ENCODE results near the gene SLTM. TPM values are rescaled to one million over a fixed set of nuclear protein-coding genes. Genes with fewer than 3 reads are reported as not detected.
"Not testable (repeated sequence)": the region's sequence is repeated elsewhere in the genome, so short reads cannot be mapped to it uniquely, and the experiment has no call there.

SLTM gene
- polyA plus RNA-seq, 6 donors from 2014 or later: 42.5 to 100.0 (median 65.9) TPM

DNA sequence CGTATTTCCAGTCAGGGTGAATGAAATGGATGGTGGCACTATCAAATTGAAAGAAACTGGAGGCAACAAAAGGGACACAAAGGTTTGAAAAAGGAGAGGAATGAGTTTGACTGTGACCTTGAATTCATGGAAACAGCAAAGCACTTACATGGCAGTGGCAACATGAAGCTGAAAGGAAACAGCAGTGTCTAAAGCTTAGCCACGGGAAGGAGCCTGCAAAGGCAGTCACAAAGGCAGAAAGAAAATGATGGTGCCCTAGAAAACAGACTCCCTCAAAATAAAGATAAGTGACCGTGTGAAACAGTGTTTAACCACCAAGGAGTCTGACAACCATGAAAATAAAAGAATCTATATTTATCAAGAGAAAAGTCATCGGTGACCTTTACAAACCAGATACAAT lies 51.2 kb downstream of the SLTM start:
- peak overlapping the region in 1 of 8 donors; percentile 69 for H3K4me3 Mint-ChIP-seq
- H3K36me3 Mint-ChIP-seq: peaks cover 40 to 47% of the 10 kb centered on the region in 2 donors
- H3K9me3 Mint-ChIP-seq: no peaks in the 10 kb centered on the region
- DNase-seq: no peak
- peak overlapping the region in 4 of 6 donors; percentile 7 to 42 (median 18) for H3K27ac Mint-ChIP-seq
- H3K4me1 Mint-ChIP-seq: peaks cover 0 to 3% (median 0%) of the 10 kb centered on the region in 3 donors
- no peaks in the 10 kb centered on the region for H3K27me3 Mint-ChIP-seq
- ATAC-seq (ENCODE audit: low read depth in 2 of 2): no peak

DNA sequence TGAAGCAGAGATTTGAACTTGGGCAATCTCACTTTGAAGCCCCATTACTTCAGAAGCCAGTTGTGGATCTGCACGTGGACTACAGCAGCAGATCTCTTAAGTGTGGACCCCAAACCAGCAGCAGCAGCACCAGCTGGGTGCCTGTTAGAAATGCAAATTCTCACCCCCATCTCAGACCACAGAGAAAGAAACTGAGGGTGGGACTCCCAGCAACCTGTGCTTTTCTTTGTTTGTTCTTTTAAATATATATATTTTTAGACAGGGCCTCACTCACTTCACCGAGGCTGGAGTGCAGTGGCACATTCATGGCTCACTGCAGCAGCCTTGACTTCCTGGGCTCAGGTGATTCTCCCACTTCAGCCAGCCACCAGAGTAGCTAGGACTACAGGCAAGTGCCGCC lies 53.2 kb downstream of the SLTM start:
- H3K4me3 Mint-ChIP-seq: no peak overlapping the region
- peaks cover 0 to 3% (median 0%) of the 10 kb centered on the region in 3 donors for H3K4me1 Mint-ChIP-seq
- no peaks in the 10 kb centered on the region for H3K27me3 Mint-ChIP-seq
- DNase-seq: no peak
- H3K36me3 Mint-ChIP-seq: peaks cover 35 to 38% of the 10 kb centered on the region in 2 donors
- H3K27ac Mint-ChIP-seq: peak overlapping the region in 1 of 6 donors; percentile 16
- no peaks in the 10 kb centered on the region for H3K9me3 Mint-ChIP-seq
- ATAC-seq (ENCODE audit: low read depth in 2 of 2): no peak

DNA sequence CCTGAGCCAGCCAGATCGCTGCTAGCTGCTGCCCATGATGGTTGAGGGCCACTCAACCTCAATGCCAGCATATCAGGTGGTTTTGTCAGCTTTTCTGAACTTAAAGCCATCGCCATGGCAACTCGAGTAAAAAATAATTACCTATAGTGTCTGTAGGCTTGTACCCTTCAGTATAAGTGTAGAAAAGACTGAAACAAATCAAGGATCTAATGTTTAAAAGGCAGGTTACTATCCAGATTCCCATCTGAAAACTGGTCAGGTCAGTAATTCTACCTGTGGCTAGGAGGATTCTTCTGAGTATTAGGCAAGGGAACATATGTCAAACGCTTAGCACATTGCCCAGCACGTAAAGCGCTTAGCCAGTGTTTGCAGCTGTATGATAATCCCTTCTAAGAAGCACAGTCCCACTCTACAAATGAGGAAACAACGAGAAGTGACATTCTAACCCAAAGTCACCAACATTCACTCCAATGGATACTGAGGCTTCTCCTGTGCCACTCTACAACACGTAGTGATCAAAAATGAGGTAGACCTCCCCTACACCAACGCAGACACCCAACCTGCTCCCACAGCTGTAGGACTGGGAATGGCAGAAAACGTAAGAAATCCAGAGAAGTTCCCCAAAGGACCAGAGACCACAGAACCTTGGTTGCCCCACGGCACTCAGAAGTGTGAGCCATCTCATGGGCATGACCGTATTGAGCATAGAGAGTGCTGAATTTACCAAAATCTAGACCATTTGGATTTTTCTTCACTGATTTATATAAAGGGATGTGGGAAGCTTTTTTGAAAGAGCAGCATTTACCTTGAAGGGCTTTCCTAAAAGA lies 55.3 kb downstream of the SLTM start:
- Mint-ChIP-seq H3K27ac (peak overlapping the region in 1 of 6 donors; percentile 47), H3K4me3 (no peak overlapping the region), H3K27me3 (no peaks in the 10 kb centered on the region), H3K36me3 (peaks cover 27 to 29% of the 10 kb centered on the region in 2 donors), H3K4me1 (peaks cover 0 to 3% (median 0%) of the 10 kb centered on the region in 3 donors), H3K9me3 (no peaks in the 10 kb centered on the region)
- DNase-seq (no peak), ATAC-seq (ENCODE audit: low read depth in 2 of 2) (no peak)

DNA sequence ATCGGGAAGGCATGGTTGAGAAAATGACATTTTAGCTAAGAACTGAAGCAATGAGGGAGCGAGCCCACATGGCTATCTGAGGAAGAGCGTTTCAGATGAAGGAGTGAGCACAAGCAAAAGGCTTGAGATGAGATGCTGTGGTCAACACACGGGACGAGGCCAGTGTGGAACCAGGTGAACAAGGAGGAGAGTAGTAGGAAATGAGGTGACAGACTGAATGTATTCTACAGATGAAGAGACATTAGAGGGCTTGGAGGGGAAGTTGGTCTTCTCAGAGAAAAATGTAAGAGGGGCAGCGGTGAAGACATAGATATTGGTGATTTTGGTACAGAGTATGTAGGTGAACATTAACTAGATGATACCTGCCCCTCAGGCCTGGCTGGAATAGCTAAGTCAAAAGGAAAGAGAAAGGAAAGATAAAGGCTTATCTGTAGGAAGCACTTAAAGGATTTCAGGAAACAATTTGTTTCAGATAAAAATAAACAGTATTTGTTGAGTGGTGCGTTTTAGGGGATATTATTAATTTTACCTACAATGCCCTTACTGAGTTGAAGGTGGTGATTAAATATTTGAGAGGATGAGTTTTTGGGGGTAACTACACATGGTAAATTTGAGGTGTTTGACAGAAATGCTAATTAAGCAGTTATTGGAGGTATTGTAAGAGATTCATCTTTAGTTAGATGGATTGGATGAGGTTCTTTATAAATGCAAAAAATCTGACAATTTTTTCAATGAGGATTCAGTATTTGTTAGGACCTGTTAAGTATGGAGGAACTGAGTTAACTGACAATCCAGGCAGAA lies 57.0 kb downstream of the SLTM start:
- Mint-ChIP-seq H3K27me3 (no peaks in the 10 kb centered on the region), H3K27ac (peak overlapping the region in 4 of 6 donors; percentile 0 to 88 (median 50)), H3K9me3 (no peaks in the 10 kb centered on the region), H3K4me1 (no peaks in the 10 kb centered on the region), H3K36me3 (peaks cover 13 to 20% of the 10 kb centered on the region in 2 donors), H3K4me3 (no peak overlapping the region)
- ATAC-seq (ENCODE audit: low read depth in 2 of 2) (no peak), DNase-seq (no peak)

DNA sequence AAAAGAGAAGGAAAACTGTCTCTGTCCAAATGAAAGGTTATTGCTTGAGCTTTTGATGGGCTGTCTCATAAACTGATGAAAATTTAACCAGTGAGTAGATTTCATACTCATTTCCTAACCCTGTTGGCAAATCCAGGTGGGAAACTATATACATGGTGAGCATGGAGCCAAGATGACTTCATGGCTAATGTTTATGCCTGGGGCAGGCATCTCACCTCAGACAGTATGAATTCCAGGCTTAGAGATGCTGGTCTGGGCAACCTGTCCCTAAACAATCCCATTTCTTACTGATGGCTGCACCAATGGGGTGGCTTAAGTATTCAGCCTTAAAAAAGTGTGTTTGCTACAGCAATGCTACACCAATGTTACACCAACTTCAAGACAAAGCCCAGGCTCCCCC lies 58.1 kb downstream of the SLTM start:
- DNase-seq: no peak
- Mint-ChIP-seq H3K9me3 (no peaks in the 10 kb centered on the region), H3K27me3 (no peaks in the 10 kb centered on the region), H3K27ac (no peak overlapping the region), H3K4me3 (peak overlapping the region in 1 of 8 donors; percentile 5), H3K4me1 (no peaks in the 10 kb centered on the region), H3K36me3 (peaks cover 8 to 20% of the 10 kb centered on the region in 2 donors)
- ATAC-seq (ENCODE audit: low read depth in 2 of 2): no peak

DNA sequence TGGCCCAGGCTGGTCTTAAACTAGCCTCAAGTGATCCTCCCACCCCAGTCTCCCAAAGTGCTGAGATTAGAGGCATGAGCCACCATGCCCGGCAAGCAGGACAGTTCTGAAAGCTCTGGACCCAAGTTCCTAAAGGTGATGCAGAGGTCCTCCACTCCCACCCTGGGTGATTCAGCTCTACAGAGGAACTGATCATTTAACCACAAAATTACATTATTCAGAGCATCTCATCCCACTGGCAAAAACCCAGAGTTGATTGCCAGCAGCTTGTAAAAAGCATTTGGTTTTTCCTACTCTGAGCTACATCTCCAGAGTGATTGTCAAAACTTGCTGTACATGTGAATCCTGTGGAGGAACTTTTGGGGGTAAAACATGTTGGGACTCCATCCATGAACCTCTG lies 60.2 kb downstream of the SLTM start:
- H3K4me3 Mint-ChIP-seq: no peak overlapping the region
- H3K27ac Mint-ChIP-seq: no peak overlapping the region
- H3K4me1 Mint-ChIP-seq: no peaks in the 10 kb centered on the region
- peaks cover 6 to 8% of the 10 kb centered on the region in 2 donors for H3K36me3 Mint-ChIP-seq
- DNase-seq: no peak
- H3K9me3 Mint-ChIP-seq: no peaks in the 10 kb centered on the region
- no peak for ATAC-seq (ENCODE audit: low read depth in 2 of 2)
- no peaks in the 10 kb centered on the region for H3K27me3 Mint-ChIP-seq

DNA sequence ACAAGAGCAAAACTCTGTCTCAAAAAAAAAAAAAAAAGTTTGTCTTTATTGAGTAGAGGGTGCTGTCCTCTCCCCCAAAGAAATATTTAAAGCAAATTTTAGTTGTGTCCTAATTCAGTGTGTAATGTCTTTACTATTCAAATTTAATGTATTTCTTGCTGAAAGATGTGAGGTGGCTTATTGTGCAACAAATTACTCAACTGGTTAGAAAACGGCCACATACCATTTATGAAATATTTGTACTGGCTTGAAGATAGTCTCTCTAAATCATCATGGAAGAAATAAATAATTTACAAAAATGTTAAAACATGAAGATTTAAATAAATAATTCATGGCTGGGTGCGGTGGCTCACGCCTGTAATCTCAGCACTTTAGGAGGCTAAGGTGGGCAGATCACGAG lies 63.0 kb downstream of the SLTM start:
- Mint-ChIP-seq H3K27ac (no peak overlapping the region), H3K4me1 (peaks cover 0 to 2% (median 0%) of the 10 kb centered on the region in 3 donors), H3K36me3 (peaks cover 0 to 5% of the 10 kb centered on the region in 2 donors), H3K9me3 (no peaks in the 10 kb centered on the region), H3K4me3 (no peak overlapping the region), H3K27me3 (no peaks in the 10 kb centered on the region)
- no peak for DNase-seq
- no peak for ATAC-seq (ENCODE audit: low read depth in 2 of 2)

DNA sequence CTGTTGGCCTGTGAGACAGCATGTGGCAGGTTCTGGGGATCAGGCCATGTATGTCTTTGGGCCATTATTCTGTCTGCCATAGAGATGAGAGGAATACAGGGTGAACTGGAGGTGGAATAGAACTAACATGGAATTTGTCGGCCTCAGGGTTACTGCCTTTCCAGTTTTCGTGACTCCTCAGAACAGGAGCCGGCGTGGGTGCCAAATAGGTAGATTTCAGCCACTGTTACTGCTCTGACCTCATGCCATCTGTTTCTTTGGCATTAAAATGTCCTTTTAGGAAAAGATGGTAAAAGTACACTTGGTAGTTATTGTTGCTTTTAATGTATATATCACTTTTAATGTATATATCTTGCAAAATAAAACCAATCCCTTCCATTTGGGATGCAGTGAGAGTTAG lies 65.6 kb downstream of the SLTM start:
- Mint-ChIP-seq H3K27me3 (peaks cover 0 to 9% (median 9%) of the 10 kb centered on the region in 3 donors), H3K4me1 (peaks cover 7 to 8% (median 7%) of the 10 kb centered on the region in 3 donors), H3K36me3 (peaks cover 0 to 5% of the 10 kb centered on the region in 2 donors), H3K4me3 (peak overlapping the region in 1 of 8 donors; percentile 42), H3K9me3 (no peaks in the 10 kb centered on the region), H3K27ac (peak overlapping the region in 1 of 6 donors; percentile 66)
- no peak for ATAC-seq (ENCODE audit: low read depth in 2 of 2)
- DNase-seq: no peak

DNA sequence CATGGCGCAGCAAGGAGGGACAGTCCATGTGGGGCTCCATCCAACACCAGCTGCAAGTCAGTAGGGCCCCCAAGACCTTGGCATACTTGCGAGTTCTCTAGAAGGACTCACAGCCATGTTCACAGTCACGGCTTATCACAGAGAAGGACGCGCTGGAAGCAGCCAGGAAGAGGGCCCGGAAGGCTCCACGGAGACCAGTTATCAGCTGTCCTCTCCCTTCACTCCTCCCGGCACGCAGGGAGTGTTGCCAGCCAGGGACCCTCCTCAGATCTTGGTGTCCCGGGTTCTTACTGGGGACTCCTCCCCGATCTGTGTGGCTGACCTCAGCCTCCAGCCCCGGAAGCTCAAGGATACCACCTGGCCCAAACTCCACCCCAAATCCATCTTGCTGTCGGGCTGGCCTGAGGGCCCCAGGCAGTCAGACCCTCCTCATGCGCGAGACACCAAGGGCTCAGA lies 68.0 kb downstream of the SLTM start:
- H3K36me3 Mint-ChIP-seq: peaks cover 0 to 5% of the 10 kb centered on the region in 2 donors
- H3K9me3 Mint-ChIP-seq: no peaks in the 10 kb centered on the region
- peak overlapping the region in 6 of 8 donors; percentile 34 to 77 (median 60) for H3K4me3 Mint-ChIP-seq
- H3K4me1 Mint-ChIP-seq: peaks cover 17 to 20% (median 19%) of the 10 kb centered on the region in 3 donors
- H3K27me3 Mint-ChIP-seq: peaks cover 0 to 9% (median 9%) of the 10 kb centered on the region in 3 donors
- peak overlapping the region in 1 of 6 donors; percentile 81 for H3K27ac Mint-ChIP-seq
- DNase-seq (no peak), ATAC-seq (ENCODE audit: low read depth in 2 of 2) (no peak)

DNA sequence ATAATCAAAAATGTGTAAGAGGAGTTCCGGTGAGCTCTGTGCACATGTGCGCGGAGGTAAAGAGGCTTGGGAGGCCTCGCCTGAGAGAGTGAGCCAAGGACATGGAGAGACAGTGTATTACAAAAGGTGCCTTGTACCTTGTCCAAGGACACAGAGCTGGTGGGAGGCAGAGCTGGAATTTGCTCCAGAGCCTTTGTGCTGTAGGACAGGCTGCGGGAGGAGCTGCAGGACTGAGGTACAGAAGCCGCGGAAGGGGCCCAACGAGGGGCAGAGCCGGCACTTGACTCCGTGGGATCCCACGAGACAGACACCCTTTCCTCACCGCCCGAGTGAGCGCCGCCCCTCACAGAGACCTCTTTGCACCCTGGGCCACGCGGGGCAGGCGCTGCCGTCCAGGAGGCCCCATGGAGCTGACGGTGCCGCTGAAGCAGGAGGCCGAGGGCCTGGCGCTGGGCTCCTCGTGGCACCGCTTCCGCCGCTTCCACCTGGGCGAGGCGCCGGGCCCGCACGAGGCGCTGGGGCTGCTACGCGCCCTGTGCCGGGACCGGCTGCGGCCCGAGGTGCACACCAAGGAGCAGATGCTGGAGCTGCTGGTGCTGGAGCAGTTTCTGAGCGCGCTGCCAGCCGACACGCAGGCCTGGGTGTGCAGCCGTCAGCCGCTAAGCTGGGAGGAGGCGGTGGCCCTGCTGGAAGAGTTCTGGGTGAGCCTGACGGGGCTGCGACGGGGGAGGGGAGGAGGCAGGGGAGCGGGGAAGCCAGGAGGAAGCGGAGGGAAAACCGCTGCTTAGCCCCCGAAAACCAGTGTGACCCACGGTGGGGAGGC lies 68.7 kb downstream of the SLTM start:
- Mint-ChIP-seq H3K27ac (peak overlapping the region in 2 of 6 donors; percentile 77 to 81), H3K36me3 (peaks cover 0 to 5% of the 10 kb centered on the region in 2 donors), H3K4me3 (peak overlapping the region; percentile 17 to 88 (median 72)), H3K9me3 (no peaks in the 10 kb centered on the region), H3K4me1 (peaks cover 17 to 20% (median 19%) of the 10 kb centered on the region in 3 donors), H3K27me3 (peaks cover 0 to 9% (median 9%) of the 10 kb centered on the region in 3 donors)
- ATAC-seq (ENCODE audit: low read depth in 2 of 2): peak; percentile 38 to 64
- peak; percentile 2 for DNase-seq

DNA sequence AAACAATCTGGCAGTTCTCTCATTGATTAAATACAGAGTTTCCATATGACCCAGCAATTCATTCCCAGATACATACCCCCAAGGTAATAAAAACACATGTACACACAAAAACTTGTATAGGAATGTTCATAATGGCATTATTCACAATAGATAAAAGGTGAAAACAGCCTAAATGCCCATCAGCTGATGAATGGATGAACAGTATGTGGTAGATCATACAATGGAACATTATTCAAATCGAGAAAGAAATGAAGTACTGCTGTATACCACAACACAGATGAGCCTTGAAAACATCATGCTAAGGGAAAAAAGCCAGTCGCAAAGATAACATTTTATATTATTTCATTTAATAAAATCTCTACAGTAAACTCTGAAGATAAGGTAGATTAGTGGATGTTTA lies 71.2 kb downstream of the SLTM start:
- Mint-ChIP-seq H3K27ac (peak overlapping the region in 1 of 6 donors; percentile 88), H3K4me1 (peaks cover 17 to 20% (median 19%) of the 10 kb centered on the region in 3 donors), H3K27me3 (peaks cover 0 to 9% (median 9%) of the 10 kb centered on the region in 3 donors), H3K9me3 (no peaks in the 10 kb centered on the region), H3K36me3 (peaks cover 0 to 3% of the 10 kb centered on the region in 2 donors), H3K4me3 (peak overlapping the region in 1 of 8 donors; percentile 30)
- ATAC-seq (ENCODE audit: low read depth in 2 of 2) (no peak), DNase-seq (no peak)

DNA sequence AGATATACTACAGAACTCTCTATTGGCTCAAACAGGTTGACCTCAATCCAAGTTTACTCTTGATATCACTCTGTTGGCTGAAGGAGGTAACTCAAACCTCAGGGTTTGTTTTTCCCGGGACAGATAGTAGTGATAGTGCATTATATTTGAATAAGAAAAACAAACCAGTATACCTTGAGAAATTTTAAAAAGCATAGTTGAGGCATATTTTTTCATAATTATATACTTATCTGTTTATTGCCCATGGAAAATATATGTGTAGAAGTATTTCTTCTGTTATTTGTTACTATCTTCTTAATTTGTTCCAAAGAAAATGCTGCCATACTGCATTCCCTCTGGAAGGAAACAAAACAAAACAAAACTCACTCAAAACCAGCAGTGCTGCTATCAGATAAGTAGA lies 76.9 kb downstream of the SLTM start:
- not testable (repeated sequence) for ATAC-seq (ENCODE audit: low read depth in 2 of 2); DNase-seq; H3K9me3 Mint-ChIP-seq; H3K4me1 Mint-ChIP-seq; H3K4me3 Mint-ChIP-seq; H3K27ac Mint-ChIP-seq; H3K27me3 Mint-ChIP-seq
- H3K36me3 Mint-ChIP-seq: peaks cover 0 to 17% of the 10 kb centered on the region in 2 donors

DNA sequence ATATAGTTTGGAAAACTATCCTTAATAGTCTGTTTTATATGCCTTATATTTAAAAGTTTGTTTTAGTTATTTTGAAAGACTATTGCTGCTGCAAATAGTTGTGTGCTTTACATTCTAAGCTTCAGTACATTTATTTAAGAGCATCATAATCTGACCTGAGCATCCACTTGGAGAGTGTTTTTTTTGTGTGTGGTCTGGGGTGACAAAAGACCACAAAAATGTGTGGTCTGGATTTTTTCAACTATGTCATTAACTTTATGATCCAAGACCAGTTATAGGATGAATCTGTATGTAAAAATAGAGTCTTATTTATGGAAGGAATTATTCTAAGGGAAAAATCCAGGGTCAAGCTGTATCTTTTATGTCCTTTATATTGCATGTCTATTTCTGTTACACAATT lies 77.4 kb downstream of the SLTM start:
- Mint-ChIP-seq H3K9me3 (no peaks in the 10 kb centered on the region), H3K27ac (no peak overlapping the region), H3K4me1 (no peaks in the 10 kb centered on the region), H3K36me3 (peaks cover 0 to 17% of the 10 kb centered on the region in 2 donors), H3K4me3 (no peak overlapping the region), H3K27me3 (no peaks in the 10 kb centered on the region)
- ATAC-seq (ENCODE audit: low read depth in 2 of 2): no peak
- DNase-seq: no peak

Measured in naive B cell (primary cell).